NCI-H2171 (cell line): ENCODE data around the gene HCN2.
"Not testable (repeated sequence)": the region's sequence is repeated elsewhere in the genome, so short reads cannot be mapped to it uniquely, and the experiment has no call there.

Experiments used
- DNase-seq: peaks from one replicate; lab custom pipeline; 2025; lab: John Stamatoyannopoulos, UW

The HCN2 gene

GRCh38 chr19:585551-586110, 4.0 kb upstream of the HCN2 start:
- no peak for DNase-seq

- peak; percentile 90 for DNase-seq
These were observed 1.5 kb upstream of the HCN2 start for GRCh38 chr19:588093-588740.

- DNase-seq: peak; percentile 55
These were observed 664 bp upstream of the HCN2 start for GRCh38 chr19:588741-589692.

GRCh38 chr19:590396-590745, 690 bp downstream of the HCN2 start:
- peak; percentile 34 for DNase-seq

- no peak for DNase-seq
These were observed 1.0 kb downstream of the HCN2 start for GRCh38 chr19:590750-591098.

- DNase-seq: no peak
These were observed 1.6 kb downstream of the HCN2 start for GRCh38 chr19:591099-591958.

- DNase-seq: no peak
These were observed 2.4 kb downstream of the HCN2 start for GRCh38 chr19:592101-592500.

GRCh38 chr19:593055-593454, 3.4 kb downstream of the HCN2 start:
- no peak for DNase-seq

- no peak for DNase-seq
These were observed 3.8 kb downstream of the HCN2 start for GRCh38 chr19:593505-593904.

- DNase-seq: no peak
These were observed 4.7 kb downstream of the HCN2 start for GRCh38 chr19:594265-594870.

- no peak for DNase-seq
These were observed 5.9 kb downstream of the HCN2 start for GRCh38 chr19:595326-596262.

GRCh38 chr19:596263-596655, 6.6 kb downstream of the HCN2 start:
- DNase-seq: no peak

- no peak for DNase-seq
These were observed 8.0 kb downstream of the HCN2 start for GRCh38 chr19:597406-598315.

GRCh38 chr19:601310-601709, 11.6 kb downstream of the HCN2 start:
- DNase-seq: no peak

- DNase-seq: no peak
These were observed 12.1 kb downstream of the HCN2 start for GRCh38 chr19:601790-602189.

GRCh38 chr19:602391-603301, 13.0 kb downstream of the HCN2 start:
- no peak for DNase-seq

- not testable (repeated sequence) for DNase-seq
These were observed 13.6 kb downstream of the HCN2 start for GRCh38 chr19:603302-603639.

GRCh38 chr19:603779-604178, 14.1 kb downstream of the HCN2 start:
- not testable (repeated sequence) for DNase-seq

- DNase-seq: no peak
These were observed 14.7 kb downstream of the HCN2 start for GRCh38 chr19:604355-604754.
